NCI-H1930 (cell line): ENCODE measurements around the gene SLITRK5.

Source experiments
- DNase-seq, 2 experiments: peaks; one replicate each; lab custom pipeline; 2025; lab: John Stamatoyannopoulos, UW

The SLITRK5 gene

GRCh38 chr13:87709947-87710346 lies 38.8 kb downstream of the SLITRK5 start:
- no peak for DNase-seq

GRCh38 chr13:87712012-87712411 lies 40.8 kb downstream of the SLITRK5 start:
- DNase-seq, result no peak
